ENCODE data around the gene ZBTB47.

GRCh38 chr3:42608581-42608980 is 44.9 kb upstream of the ZBTB47 start:
- TF ChIP-seq CTCF (conservative IDR thresholded peaks at IDR 0.05; ENCODE audit: low read depth in 2 of 2), result no peak
- no peak for TF ChIP-seq EZH2phosphoT487 (IDR thresholded peaks at IDR 0.05; ENCODE audit: unreplicated experiment)
- TF ChIP-seq EZH2 (IDR thresholded peaks at IDR 0.05; ENCODE audit: low read depth, unreplicated experiment), result no peak
- no peak for TF ChIP-seq REST (IDR thresholded peaks at IDR 0.05; ENCODE audit: unreplicated experiment)
- no peak for TF ChIP-seq ZNF331 (CRISPR knock-in tag; IDR thresholded peaks at IDR 0.05; ENCODE audit: low read depth)
- TF ChIP-seq CREB1 (CRISPR knock-in tag; IDR thresholded peaks at IDR 0.05; ENCODE audit: low read depth), result no peak
- TF ChIP-seq POLR2AphosphoS5 (IDR thresholded peaks at IDR 0.05; ENCODE audit: low read depth), result no peak
- no peak for TF ChIP-seq JUNB (IDR thresholded peaks at IDR 0.05; ENCODE audit: unreplicated experiment)
- no peak for TF ChIP-seq NANOG (IDR thresholded peaks at IDR 0.05; ENCODE audit: borderline replicate concordance)
- no peak for TF ChIP-seq STAT1 (IDR thresholded peaks at IDR 0.05; ENCODE audit: unreplicated experiment)
- no peak for TF ChIP-seq ETS1 (IDR thresholded peaks at IDR 0.05)
- no peak for TF ChIP-seq ZNF114 (CRISPR knock-in tag; IDR thresholded peaks at IDR 0.05)
- TF ChIP-seq ZNF462 (CRISPR knock-in tag; IDR thresholded peaks at IDR 0.05), result no peak
